ENCODE data around the gene ERC2. TPM values are rescaled to one million over a fixed set of nuclear protein-coding genes. Genes with fewer than 3 reads are reported as not detected.

ERC2 gene
- total and polyA plus RNA-seq, 2 of the 8 experiments (the other 6 are each of a cell fraction or from before 2014, with no cell fraction given), result 16.4 to 22.8 TPM

GRCh38 chr3:55650011-55650410 is 818.3 kb downstream of the ERC2 start:
- H2BK12ac ChIP-seq (ENCODE audit: low read depth, low read length), result peak overlapping the region; percentile 98
- peak overlapping the region; percentile 96 for H2BK20ac ChIP-seq (ENCODE audit: low read length)
- H4K8ac ChIP-seq (ENCODE audit: extremely low read depth, insufficient read depth, low read length), result no peak overlapping the region
- H3K4me3 ChIP-seq (ENCODE audit: extremely low read depth in 1 of 4, insufficient read depth in 2 of 4, low read depth in 3 of 4, low read length in 4 of 4), result no peak overlapping the region
- H2AFZ ChIP-seq (ENCODE audit: low read length), result no peak overlapping the region
- no peak overlapping the region for H3K56ac ChIP-seq (replicated peaks; ENCODE audit: insufficient read length, low read depth, low read length)
- H3K4me1 ChIP-seq (replicated peaks in 1 of 4; ENCODE audit: control insufficient read depth in 3 of 4, insufficient read depth in 4 of 4, low read length in 3 of 4), result peaks cover 14 to 30% (median 24%) of the 10 kb centered on the region in 4 experiments
- ChIA-PET CTCF (ENCODE audit: partially characterized antibody) (interaction anchor here (1.8 to 3.0 kb wide), 3 partner anchors 12 to 100 kb away, joined by 4 to 13 read pairs (median 4); no protein-coding TSS in a partner anchor), POLR2A (ENCODE audit: partially characterized antibody) (interaction anchor here (1.0 to 1.8 kb wide), 3 partner anchors 8 to 44 kb away, joined by 3 to 8 read pairs (median 3); no protein-coding TSS in a partner anchor)
- H4K5ac ChIP-seq (ENCODE audit: insufficient read length, low read depth, low read length), result no peak overlapping the region
- no peaks in the 10 kb centered on the region for H3K79me2 ChIP-seq (ENCODE audit: control insufficient read depth in 1 of 2, insufficient read depth in 2 of 2, low read length in 2 of 2)
- H3K14ac ChIP-seq (ENCODE audit: insufficient read length), result no peak overlapping the region
- H3K4ac ChIP-seq (replicated peaks; ENCODE audit: insufficient read length, low read depth, low read length), result no peak overlapping the region
- H3K79me1 ChIP-seq (ENCODE audit: low read depth, low read length), result no peaks in the 10 kb centered on the region
- no peaks in the 10 kb centered on the region for H3K9me3 ChIP-seq (ENCODE audit: insufficient read depth in 2 of 2, low read depth in 1 of 2, low read length in 1 of 2)
- peak overlapping the region; percentile 22 for H4K91ac ChIP-seq (replicated peaks; ENCODE audit: insufficient read length, low read length)
- H2BK5ac ChIP-seq (ENCODE audit: low read depth, low read length), result peak overlapping the region; percentile 72; the same call in 1 of the 2 replicates
- FAIRE-seq (no peak), DNase-seq (ENCODE audit: low read depth in 1 of 2, low spot score in 2 of 2) (peak in 1 of 2 experiments; percentile 46)
- no peak overlapping the region for H3K9ac ChIP-seq (replicated peaks in 1 of 4; ENCODE audit: extremely low read depth in 1 of 4, low read depth in 3 of 4, low read length in 3 of 4)
- 79% methylated on average over 4 of the region's 4 CpGs; no CpG with 5 or more reads in 1 of the 2 experiments for WGBS, 2 experiments (ENCODE audit: extremely low coverage in 1 of 2, insufficient coverage in 1 of 2, insufficient read length in 1 of 2, insufficient replicate concordance in 2 of 2, low coverage in 1 of 2, low lambda C conversion rate in 2 of 2, missing lambda C conversion rate in 1 of 2)
- H2BK15ac ChIP-seq (ENCODE audit: low read length), result 0 out of 2 replicates have a peak overlapping the region, but pooled peaks have one; percentile 50
- no peaks in the 10 kb centered on the region for H3K36me3 ChIP-seq (ENCODE audit: control insufficient read depth in 2 of 4, insufficient read depth in 4 of 4, low read length in 3 of 4)
- H3K4me2 ChIP-seq (ENCODE audit: insufficient read depth in 1 of 2, low read depth in 2 of 2, low read length in 2 of 2), result no peak overlapping the region; a peak in 1 of 4 replicates
- no peak overlapping the region for H3K23ac ChIP-seq (ENCODE audit: insufficient read length)
- no peak overlapping the region for H3K27ac ChIP-seq (ENCODE audit: low read depth, low read length)
- peak overlapping the region; percentile 56; the same call in 1 of the 2 replicates for H3K18ac ChIP-seq (ENCODE audit: extremely low read depth, low read length)
- peak overlapping the region; percentile 69 for H2AK5ac ChIP-seq (ENCODE audit: low read depth, low read length)
- no peaks in the 10 kb centered on the region for H3K27me3 ChIP-seq (replicated peaks in 1 of 4; ENCODE audit: control insufficient read depth in 3 of 4, extremely low read depth in 1 of 4, insufficient read depth in 3 of 4, low read length in 3 of 4)
- peak overlapping the region; percentile 69 for H2BK120ac ChIP-seq (replicated peaks; ENCODE audit: low read depth, low read length)
- no peaks in the 10 kb centered on the region for H4K20me1 ChIP-seq (replicated peaks in 1 of 2; ENCODE audit: control insufficient read depth in 1 of 2, insufficient read depth in 2 of 2, low read length in 2 of 2)
- H3K23me2 ChIP-seq (ENCODE audit: low read depth, low read length), result no peaks in the 10 kb centered on the region; the same call in 1 of the 2 replicates
- TF ChIP-seq SIX5 (IDR thresholded peaks at IDR 0.05; ENCODE audit: low read depth, low read length) (no peak), TAF1 (IDR thresholded peaks at IDR 0.05; ENCODE audit: low read depth, low read length) (no peak), ASH2L (IDR thresholded peaks at IDR 0.05; ENCODE audit: low read length) (no peak), ATF2 (IDR thresholded peaks at IDR 0.05; ENCODE audit: low read length) (no peak), ATF3 (IDR thresholded peaks at IDR 0.05; ENCODE audit: insufficient read depth, low read depth, low read length) (no peak), CBX8 (IDR thresholded peaks at IDR 0.05; ENCODE audit: borderline replicate concordance, low read depth, low read length) (no peak), SUZ12 (IDR thresholded peaks at IDR 0.05; ENCODE audit: low read length) (no peak), CBX5 (IDR thresholded peaks at IDR 0.05; ENCODE audit: low read depth, low read length) (no peak), YY1 (IDR thresholded peaks at IDR 0.05; ENCODE audit: low read depth, low read length) (no peak), TCF12 (IDR thresholded peaks at IDR 0.05; ENCODE audit: low read depth, low read length) (no peak)
- TF ChIP-seq, protein P1, sequence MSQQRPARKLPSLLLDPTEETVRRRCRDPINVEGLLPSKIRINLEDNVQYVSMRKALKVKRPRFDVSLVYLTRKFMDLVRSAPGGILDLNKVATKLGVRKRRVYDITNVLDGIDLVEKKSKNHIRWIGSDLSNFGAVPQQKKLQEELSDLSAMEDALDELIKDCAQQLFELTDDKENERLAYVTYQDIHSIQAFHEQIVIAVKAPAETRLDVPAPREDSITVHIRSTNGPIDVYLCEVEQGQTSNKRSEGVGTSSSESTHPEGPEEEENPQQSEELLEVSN (IDR thresholded peaks at IDR 0.05), result no peak

All from H1 (cell line).